Measurements from ENCODE around the gene SARNP. TPM values are rescaled to one million over a fixed set of nuclear protein-coding genes. Genes with fewer than 3 reads are reported as not detected.
"Not testable (repeated sequence)": the region's sequence is repeated elsewhere in the genome, so short reads cannot be mapped to it uniquely, and the experiment has no call there.

Gene SARNP
- total RNA-seq, 1 donor from 2014 or later, result 61.9 TPM

DNA sequence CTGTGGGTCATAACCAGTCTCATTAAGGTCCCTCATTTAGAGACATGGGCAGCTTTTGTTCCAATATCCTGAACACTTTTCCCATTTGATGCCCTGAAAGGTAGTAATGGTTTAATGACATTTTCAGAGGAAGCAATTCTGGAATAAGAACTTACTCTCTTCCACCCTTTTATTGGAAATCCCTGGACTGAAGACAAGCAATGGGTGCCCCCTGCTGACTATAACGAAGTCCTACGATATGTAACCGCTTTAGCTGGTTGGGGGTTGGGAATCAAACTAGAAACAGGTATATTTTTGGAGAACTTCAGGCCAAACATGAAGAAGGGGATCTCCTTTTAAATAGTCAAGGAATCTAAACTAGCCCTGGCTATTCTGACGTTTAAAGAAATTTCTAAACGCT lies 20.5 kb downstream of the SARNP start:
- no peak for DNase-seq (ENCODE audit: low spot score)

GRCh38 chr12:55795950-55796349 lies 21.6 kb downstream of the SARNP start:
- no peak for DNase-seq (ENCODE audit: low spot score)

GRCh38 chr12:55789893-55790292 lies 27.6 kb downstream of the SARNP start:
- DNase-seq (ENCODE audit: low spot score), result no peak

DNA sequence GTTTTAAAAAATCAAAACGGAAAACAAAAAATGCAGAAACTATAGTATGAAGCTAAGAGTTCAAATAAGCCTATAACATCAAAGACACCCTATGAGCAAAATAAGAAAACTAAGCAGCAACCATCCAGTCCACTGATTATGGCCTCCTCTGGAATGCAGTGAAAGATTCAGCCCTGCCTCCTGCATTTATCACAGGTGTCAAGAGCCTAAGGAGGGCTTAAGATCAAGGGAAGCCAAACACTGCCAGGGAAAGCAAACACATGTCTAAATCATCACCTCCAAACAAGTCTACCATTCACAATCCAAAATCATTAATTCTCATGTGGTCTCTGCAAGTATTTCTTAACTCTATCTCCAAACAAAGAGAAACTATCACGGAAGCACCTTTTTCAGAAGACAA lies 28.4 kb downstream of the SARNP start:
- DNase-seq (ENCODE audit: low spot score), result no peak

GRCh38 chr12:55788546-55788945 lies 29.0 kb downstream of the SARNP start:
- DNase-seq (ENCODE audit: low spot score), result no peak

- no peak for DNase-seq (ENCODE audit: low spot score)
These were observed 36.8 kb downstream of the SARNP start for GRCh38 chr12:55780685-55781084.

- no peak for DNase-seq (ENCODE audit: low spot score)
These were observed 39.7 kb downstream of the SARNP start for GRCh38 chr12:55777856-55778255.

DNA sequence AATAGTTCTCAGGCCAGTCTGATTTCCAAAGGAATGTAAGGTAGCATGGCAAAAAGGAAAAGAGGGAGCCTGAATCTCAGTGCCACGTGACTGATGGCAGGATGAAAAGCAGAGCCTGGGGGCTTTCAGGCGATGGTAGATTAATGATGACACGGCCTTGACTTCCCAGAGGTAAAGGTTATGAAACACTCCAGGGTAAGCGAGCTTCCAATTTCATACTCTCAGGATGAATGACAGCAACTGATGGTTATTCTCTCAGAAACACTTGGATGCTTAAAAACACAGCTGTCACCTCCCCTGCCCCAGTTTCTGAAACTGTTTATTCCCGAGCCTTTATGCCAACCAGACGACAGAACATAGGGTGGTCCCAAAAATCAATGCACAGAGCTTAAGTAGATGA lies 45.8 kb downstream of the SARNP start:
- no peak for DNase-seq (ENCODE audit: low spot score)

DNA sequence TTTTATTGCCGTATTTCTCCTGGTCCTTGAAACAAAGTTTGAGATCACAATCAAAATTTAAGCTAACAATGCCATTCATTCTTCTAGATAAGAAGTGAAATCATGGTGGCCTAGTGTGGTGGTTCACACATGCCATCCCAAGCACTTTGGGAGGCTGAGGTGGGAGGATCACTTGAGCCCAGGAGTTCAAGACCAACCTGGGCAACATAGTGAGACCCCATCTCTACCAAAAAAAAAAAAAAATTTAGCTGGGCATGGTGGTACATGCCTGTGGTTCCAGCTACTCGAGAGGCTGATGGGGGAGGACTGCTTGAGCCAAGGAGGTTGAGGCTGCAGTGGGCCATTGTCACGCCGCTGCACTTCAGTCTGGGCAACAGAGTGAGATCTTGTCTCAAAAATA lies 50.4 kb downstream of the SARNP start:
- no peak for DNase-seq (ENCODE audit: low spot score)

GRCh38 chr12:55765736-55766290 lies 51.7 kb downstream of the SARNP start:
- DNase-seq (ENCODE audit: low spot score), result no peak

DNA sequence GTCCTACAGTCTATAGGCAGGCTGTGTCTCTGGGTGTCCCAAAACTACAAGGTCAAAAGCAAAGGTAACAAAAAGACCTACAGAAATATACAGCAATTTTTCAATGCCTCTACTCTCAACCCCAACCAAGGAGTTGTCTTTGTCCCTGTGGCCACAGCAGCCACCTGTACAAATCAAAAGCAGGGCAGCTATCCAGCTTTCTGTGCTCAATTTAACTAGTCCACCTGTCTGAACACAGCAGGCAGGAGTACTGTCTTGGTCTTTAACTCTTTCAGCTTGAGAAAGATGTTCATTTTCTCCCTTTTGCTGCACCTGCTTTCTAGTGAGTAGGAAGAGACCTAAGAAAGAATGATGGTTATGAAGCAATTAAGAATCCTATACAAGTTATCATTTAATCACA lies 54.9 kb downstream of the SARNP start:
- DNase-seq (ENCODE audit: low spot score), result no peak

GRCh38 chr12:55760663-55761062 lies 56.9 kb downstream of the SARNP start:
- no peak for DNase-seq (ENCODE audit: low spot score)

DNA sequence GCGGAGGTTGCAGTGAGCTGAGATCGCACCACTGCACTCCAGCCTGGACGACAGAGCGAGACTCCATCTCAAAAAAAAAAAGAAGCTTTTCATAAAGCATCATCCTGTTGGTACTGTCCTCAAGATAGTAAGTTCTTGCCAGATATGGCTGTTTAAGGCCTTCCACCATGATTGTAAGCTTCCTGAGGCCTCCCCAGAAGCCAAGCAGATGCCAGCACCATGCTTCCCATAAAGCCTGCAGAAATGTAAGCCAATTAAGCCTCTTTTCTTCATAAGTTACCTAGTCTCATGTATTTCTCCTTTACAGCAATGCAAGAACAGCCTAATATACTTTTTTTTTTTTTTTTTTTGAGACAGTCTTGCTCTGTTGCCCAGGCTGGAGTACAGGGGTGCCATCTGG lies 58.9 kb downstream of the SARNP start:
- not testable (repeated sequence) for DNase-seq (ENCODE audit: low spot score)

DNA sequence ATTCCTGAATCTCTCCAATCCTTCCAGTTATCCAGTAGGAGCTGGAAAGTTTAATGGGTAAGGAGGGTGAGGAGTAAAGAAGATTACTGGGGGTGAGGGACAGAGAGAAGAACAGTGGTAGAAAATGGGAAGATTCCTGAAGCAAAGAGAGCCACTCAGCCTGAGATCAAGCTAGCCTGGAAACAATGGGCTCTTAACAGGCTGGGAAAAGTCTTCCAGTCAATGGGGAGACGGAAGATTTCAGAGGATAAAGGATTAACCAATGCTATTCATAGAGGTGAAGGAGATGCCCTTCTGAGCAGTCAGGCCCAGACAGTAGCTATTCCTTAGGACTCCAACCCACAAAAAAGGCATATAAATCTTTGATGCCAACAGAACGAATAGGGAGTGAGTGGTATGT lies 59.8 kb downstream of the SARNP start:
- DNase-seq (ENCODE audit: low spot score), result no peak

GRCh38 chr12:55755246-55755645 lies 62.3 kb downstream of the SARNP start:
- DNase-seq (ENCODE audit: low spot score), result no peak

- DNase-seq (ENCODE audit: low spot score), result no peak
These were observed 69.1 kb downstream of the SARNP start for GRCh38 chr12:55748230-55748993.

DNA sequence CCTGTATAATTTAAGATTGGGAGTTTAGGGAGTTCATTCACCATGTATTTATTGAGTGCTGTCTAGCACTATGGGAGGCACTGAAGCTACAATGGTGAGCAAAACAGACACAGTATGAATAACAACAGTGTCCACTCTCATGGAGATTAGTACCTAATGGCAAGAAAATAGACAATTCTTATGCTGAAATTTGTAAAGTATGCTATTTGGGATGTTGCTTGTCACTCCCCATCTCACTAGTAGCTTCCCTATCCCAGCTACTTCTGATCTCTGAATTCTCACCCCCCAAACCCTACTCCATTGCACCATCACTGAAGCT lies 70.7 kb downstream of the SARNP start:
- DNase-seq (ENCODE audit: low spot score), result no peak

GRCh38 chr12:55746174-55746912 lies 71.2 kb downstream of the SARNP start:
- DNase-seq (ENCODE audit: low spot score), result no peak

- no peak for DNase-seq (ENCODE audit: low spot score)
These were observed 72.0 kb downstream of the SARNP start for GRCh38 chr12:55745361-55746173.

- no peak for DNase-seq (ENCODE audit: low spot score)
These were observed 73.0 kb downstream of the SARNP start for GRCh38 chr12:55744340-55745030.

DNA sequence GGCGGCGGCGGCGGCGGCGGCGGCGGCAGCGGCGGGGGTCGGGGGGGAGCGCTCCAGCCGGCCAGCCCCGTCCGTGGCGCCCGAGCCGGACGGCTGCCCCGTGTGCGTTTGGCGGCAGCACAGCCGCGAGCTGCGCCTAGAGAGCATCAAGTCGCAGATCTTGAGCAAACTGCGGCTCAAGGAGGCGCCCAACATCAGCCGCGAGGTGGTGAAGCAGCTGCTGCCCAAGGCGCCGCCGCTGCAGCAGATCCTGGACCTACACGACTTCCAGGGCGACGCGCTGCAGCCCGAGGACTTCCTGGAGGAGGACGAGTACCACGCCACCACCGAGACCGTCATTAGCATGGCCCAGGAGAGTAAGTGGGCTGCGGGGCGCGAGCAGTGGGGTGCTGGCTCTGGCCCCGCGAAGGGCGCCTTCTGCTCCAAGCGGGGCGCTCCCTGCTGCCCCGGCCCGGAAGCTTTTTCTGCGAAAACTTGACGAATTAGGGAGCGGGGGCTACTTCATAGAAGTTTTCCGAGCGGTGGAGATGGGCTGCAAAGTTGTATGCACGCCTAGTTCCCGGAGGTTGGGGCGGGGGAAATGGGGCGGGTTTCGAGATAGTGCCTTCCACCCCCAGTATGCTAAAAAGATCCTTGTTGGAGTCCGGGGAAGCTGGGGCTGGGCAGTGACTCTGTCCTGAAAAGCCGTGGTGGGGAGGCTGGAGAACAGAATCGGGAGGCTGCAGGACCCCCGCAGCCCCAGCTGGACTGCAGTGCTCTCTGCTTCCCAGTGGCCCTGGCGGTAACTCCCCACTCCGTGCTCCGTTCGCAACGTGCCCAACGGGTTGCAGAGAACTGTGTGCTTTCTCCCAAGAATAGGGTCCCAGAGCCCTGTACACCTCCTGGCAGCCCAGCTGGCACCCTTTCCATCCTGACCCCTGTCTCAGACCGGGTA lies 73.9 kb downstream of the SARNP start:
- no peak for DNase-seq (ENCODE audit: low spot score)
